Fibroblast of lung (primary cell): ENCODE results near the gene PRDM7. TPM values are rescaled to one million over a fixed set of nuclear protein-coding genes. Genes with fewer than 3 reads are reported as not detected.
A peak's percentile ranks its signal among the peaks of the same experiment; 100 is the strongest.

Source experiments
- DNase-seq, 2 donors: peaks; one replicate each; pipeline versions ENCODE4 v3.0.0 to v3.0.0-alpha.2; 2010; ENCODE audit warnings: low read depth in 2 of 2
- H2AFZ ChIP-seq: 2 replicates; pipeline ENCODE4 v1.5.1; 2012; ENCODE audit warnings: low read length, control low read depth, inconsistent platforms
- H3K27ac ChIP-seq: 2 replicates; pipeline ENCODE4 v1.5.1; 2011; ENCODE audit warnings: low read length, control low read depth; ENCODE audit not compliant: insufficient read depth
- H3K27me3 ChIP-seq: 2 replicates; pipeline ENCODE4 v1.5.1; 2011; ENCODE audit warnings: mild to moderate bottlenecking, low read length; ENCODE audit not compliant: control insufficient read depth, insufficient read depth
- H3K36me3 ChIP-seq: 2 replicates; pipeline ENCODE4 v1.5.1; 2011; ENCODE audit warnings: low read length; ENCODE audit not compliant: control insufficient read depth, insufficient read depth
- H3K4me1 ChIP-seq: 2 replicates; pipeline ENCODE4 v1.5.1; 2011; ENCODE audit warnings: low read length; ENCODE audit not compliant: control insufficient read depth, insufficient read depth; ENCODE audit errors: extremely low read depth
- H3K4me2 ChIP-seq: 2 replicates; pipeline ENCODE4 v1.5.1; 2011; ENCODE audit warnings: low read length, control low read depth; ENCODE audit not compliant: insufficient read depth; ENCODE audit errors: extremely low read depth
- H3K4me3 ChIP-seq, 4 experiments: fragments of 200-600 bp in 1 of 4; sonication (generic) in 1 of 4; replicated peaks in 1 of 4; 2 replicates each; pipeline ENCODE4 v1.5.1; 2011 to 2016; ENCODE audit warnings: low read length in 4 of 4, low read depth in 3 of 4, mild to moderate bottlenecking in 3 of 4, control low read depth in 2 of 4, inconsistent platforms in 1 of 4, mixed read lengths in 1 of 4; ENCODE audit not compliant: insufficient read depth in 1 of 4; ENCODE audit errors: control extremely low read depth in 1 of 4
- H3K79me2 ChIP-seq: 2 replicates; pipeline ENCODE4 v1.5.1; 2012; ENCODE audit warnings: mild to moderate bottlenecking, low read length, inconsistent platforms; ENCODE audit not compliant: control insufficient read depth, insufficient read depth
- H3K9ac ChIP-seq: 2 replicates; pipeline ENCODE4 v1.5.1; 2011; ENCODE audit warnings: mild to moderate bottlenecking, low read length, control low read depth; ENCODE audit not compliant: insufficient read depth
- H3K9me3 ChIP-seq: 2 replicates; pipeline ENCODE4 v1.5.1; 2012; ENCODE audit warnings: low read depth, low read length; ENCODE audit not compliant: control insufficient read depth, insufficient read depth
- H4K20me1 ChIP-seq: 2 replicates; pipeline ENCODE4 v1.5.1; 2011; ENCODE audit warnings: low read length; ENCODE audit not compliant: control insufficient read depth, insufficient read depth; ENCODE audit errors: extremely low read depth
- EZH2 ChIP-seq: IDR thresholded peaks from 2 replicates; pipeline ENCODE4 v1.5.1; 2012; ENCODE audit warnings: low read length, control low read depth, mild to moderate bottlenecking; ENCODE audit errors: missing control alignments
- polyA plus RNA-seq, 2 donors: library from polyadenylated mRNA; depleted of rRNA in 1 of 2; stranded (reverse) in 1 of 2; unstranded in 1 of 2; fragments of >200 nt; gene quantifications; 2 replicates each; pipeline ENCODE4 v1.2.1, GENCODE V29; 2011 to 2012; ENCODE audit warnings: missing spikeins in 1 of 2
- total RNA-seq: library from RNA; depleted of rRNA; stranded (reverse); fragments of >200 nt; gene quantifications from 2 replicates; pipeline ENCODE4 v1.2.1, GENCODE V29; 2014
- TF ChIP-seq, protein P1 (sequence below), 2 donors: IDR thresholded peaks in 1 of 2; conservative IDR thresholded peaks in 1 of 2; 1 replicate in 1 of 2; 2 replicates in 1 of 2; pipeline ENCODE4 v1.5.1; 2011 to 2012; ENCODE audit warnings: low read length in 2 of 2, control low read depth in 1 of 2, inconsistent platforms in 1 of 2, low read depth in 1 of 2, mild to moderate bottlenecking in 1 of 2

PRDM7 gene
- total and polyA plus RNA-seq, 2 donors (not counting 1 experiment from before 2014, with no cell fraction given) = not detected

DNA sequence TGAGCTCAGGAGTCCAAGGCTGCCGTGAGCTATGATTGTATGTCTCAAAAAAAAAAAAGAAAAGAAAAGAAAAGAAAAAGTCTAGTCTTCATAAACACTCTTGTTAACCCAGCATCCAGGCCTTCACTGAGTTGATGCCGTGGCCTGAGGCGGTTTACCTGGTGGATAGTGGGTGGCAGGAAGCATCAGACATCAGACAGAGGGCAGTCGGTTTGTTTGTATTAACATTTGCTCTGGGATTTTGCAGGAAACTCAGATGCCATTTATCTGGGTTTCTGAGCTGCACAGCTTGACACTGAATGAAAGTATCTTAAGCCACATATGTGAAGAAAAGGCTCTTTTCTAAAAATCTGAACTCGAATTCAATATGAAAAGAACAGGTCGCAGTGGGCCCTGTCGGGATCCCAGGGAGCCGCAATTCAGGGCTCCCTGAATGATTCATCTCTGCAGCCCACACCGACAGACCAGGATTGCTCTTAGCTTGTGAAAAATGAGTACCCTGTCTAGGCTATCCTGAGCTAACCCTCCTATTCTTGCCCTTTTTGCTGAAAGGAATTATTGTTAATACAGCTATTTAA, 56.8 kb downstream of the PRDM7 start:
- DNase-seq = peak in 1 of 2 donors; percentile 59
- Histone ChIP-seq H3K79me2 (peaks cover 2% of the 10 kb centered on the region), H3K4me2 (peak overlapping the region; percentile 58), H2AFZ (no peak overlapping the region), H4K20me1 (no peaks in the 10 kb centered on the region), H3K4me3 (peak overlapping the region in 2 of 4 experiments; percentile 47 to 69), H3K9me3 (no peaks in the 10 kb centered on the region), H3K4me1 (peaks cover 3% of the 10 kb centered on the region), H3K27me3 (no peaks in the 10 kb centered on the region), H3K27ac (no peak overlapping the region), H3K9ac (no peak overlapping the region), H3K36me3 (no peaks in the 10 kb centered on the region)
- TF ChIP-seq, protein P1, sequence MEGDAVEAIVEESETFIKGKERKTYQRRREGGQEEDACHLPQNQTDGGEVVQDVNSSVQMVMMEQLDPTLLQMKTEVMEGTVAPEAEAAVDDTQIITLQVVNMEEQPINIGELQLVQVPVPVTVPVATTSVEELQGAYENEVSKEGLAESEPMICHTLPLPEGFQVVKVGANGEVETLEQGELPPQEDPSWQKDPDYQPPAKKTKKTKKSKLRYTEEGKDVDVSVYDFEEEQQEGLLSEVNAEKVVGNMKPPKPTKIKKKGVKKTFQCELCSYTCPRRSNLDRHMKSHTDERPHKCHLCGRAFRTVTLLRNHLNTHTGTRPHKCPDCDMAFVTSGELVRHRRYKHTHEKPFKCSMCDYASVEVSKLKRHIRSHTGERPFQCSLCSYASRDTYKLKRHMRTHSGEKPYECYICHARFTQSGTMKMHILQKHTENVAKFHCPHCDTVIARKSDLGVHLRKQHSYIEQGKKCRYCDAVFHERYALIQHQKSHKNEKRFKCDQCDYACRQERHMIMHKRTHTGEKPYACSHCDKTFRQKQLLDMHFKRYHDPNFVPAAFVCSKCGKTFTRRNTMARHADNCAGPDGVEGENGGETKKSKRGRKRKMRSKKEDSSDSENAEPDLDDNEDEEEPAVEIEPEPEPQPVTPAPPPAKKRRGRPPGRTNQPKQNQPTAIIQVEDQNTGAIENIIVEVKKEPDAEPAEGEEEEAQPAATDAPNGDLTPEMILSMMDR (conservative IDR thresholded peaks at IDR 0.05 in 1 of 2, IDR thresholded peaks at IDR 0.05 in 1 of 2; ENCODE audit: low read depth in 1 of 2, low read length in 2 of 2) = no peak
- no peak for TF ChIP-seq EZH2

- Histone ChIP-seq H3K4me2 (peak overlapping the region; percentile 77), H3K79me2 (peaks cover 2% of the 10 kb centered on the region), H2AFZ (peak overlapping the region; percentile 37), H3K4me1 (peaks cover 3% of the 10 kb centered on the region), H3K27me3 (no peaks in the 10 kb centered on the region), H3K9ac (peak overlapping the region; percentile 63), H3K36me3 (no peaks in the 10 kb centered on the region), H3K4me3 (peak overlapping the region; percentile 28 to 69 (median 50)), H3K27ac (no peak overlapping the region), H3K9me3 (no peaks in the 10 kb centered on the region), H4K20me1 (no peaks in the 10 kb centered on the region)
- no peak for TF ChIP-seq EZH2
- TF ChIP-seq, protein P1 (conservative IDR thresholded peaks at IDR 0.05 in 1 of 2, IDR thresholded peaks at IDR 0.05 in 1 of 2; ENCODE audit: low read depth in 1 of 2, low read length in 2 of 2) = peak; percentile 11 to 20
- DNase-seq = peak; percentile 53 to 86
These were observed 57.4 kb downstream of the PRDM7 start for GRCh38 chr16:90019543-90020259.

- Histone ChIP-seq H3K4me2 (peak within 1 kb of the TSS; percentile 77), H3K27me3 (no peaks in the 10 kb centered on the region), H3K79me2 (peaks cover 2% of the 10 kb centered on the region), H3K4me3 (peak within 1 kb of the TSS; percentile 44 to 69 (median 50)), H3K4me1 (peaks cover 3% of the 10 kb centered on the region), H3K9me3 (no peaks in the 10 kb centered on the region), H3K9ac (peak within 1 kb of the TSS; percentile 63), H4K20me1 (no peaks in the 10 kb centered on the region), H3K27ac (no peak within 1 kb of the TSS), H2AFZ (peak within 1 kb of the TSS; percentile 37), H3K36me3 (no peaks in the 10 kb centered on the region)
- no peak for TF ChIP-seq EZH2
- TF ChIP-seq, protein P1 (conservative IDR thresholded peaks at IDR 0.05 in 1 of 2, IDR thresholded peaks at IDR 0.05 in 1 of 2; ENCODE audit: low read depth in 1 of 2, low read length in 2 of 2) = no peak
- no peak for DNase-seq
These were observed 58.2 kb downstream of the PRDM7 start, which contains the start of gene DBNDD1 for GRCh38 chr16:90018652-90019542. Gene DBNDD1 (minus strand): TSS chr16:90019456. CDS start chr16:90019341, 115 bp downstream.
